GM21529 (cell line): ENCODE results near the gene RFC5.
"Not testable (repeated sequence)": the region's sequence is repeated elsewhere in the genome, so short reads cannot be mapped to it uniquely, and the experiment has no call there.

ENCODE experiments used
- ATAC-seq: cut with Tn5 transposase; IDR thresholded peaks from one replicate; pipeline ENCODE4 v1.9.1; 2021; ENCODE audit not compliant: unreplicated experiment

Gene RFC5

DNA sequence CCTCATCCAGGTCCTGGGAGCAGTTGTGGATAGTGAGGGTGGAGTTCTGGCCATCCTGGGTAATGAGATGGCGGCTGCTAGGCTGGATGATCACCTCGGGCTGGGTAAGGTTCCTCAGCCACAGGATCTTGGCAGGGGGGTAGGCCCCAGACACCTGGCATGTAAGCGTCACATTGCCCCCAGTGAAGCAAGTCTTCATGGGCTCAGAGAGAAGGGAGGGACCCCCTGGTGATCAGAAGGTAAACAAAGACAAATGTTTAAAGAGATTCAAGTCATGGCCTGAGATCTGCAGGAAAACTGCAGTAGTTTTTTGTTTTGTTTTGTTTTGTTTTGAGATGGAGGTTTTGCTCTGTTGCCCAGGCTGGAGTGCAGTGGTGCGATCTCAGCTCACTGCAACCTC lies 57.3 kb downstream of the RFC5 start:
- ATAC-seq = peak; percentile 53

DNA sequence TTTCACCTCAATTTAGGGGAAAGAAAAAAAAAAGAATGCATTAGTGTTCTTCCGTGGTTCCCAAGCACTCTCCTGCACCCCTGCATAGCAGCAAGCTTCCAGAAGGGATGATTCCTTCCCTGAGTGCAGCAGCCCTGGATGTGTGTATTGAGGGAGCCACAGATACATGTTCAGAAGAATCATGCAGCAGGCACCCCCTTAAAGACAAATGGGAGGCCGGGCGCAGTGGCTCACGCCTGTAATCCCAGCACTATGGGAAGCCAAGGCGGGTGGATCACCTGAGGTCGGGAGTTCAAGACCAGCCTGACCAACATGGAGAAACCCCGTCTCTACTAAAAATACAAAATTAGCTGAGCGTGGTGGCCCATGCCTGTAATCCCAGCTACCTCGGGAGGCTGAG lies 65.0 kb downstream of the RFC5 start:
- not testable (repeated sequence) for ATAC-seq
